ENCODE measurements around the gene SERPINA1. TPM values are rescaled to one million over a fixed set of nuclear protein-coding genes. Genes with fewer than 3 reads are reported as not detected.
A peak's percentile ranks its signal among the peaks of the same experiment; 100 is the strongest.

The SERPINA1 gene
- total and polyA plus RNA-seq, 2 of the 13 experiments (the other 11 are each of a cell fraction or from before 2014, with no cell fraction given), result 3,266 to 11,015 TPM

DNA sequence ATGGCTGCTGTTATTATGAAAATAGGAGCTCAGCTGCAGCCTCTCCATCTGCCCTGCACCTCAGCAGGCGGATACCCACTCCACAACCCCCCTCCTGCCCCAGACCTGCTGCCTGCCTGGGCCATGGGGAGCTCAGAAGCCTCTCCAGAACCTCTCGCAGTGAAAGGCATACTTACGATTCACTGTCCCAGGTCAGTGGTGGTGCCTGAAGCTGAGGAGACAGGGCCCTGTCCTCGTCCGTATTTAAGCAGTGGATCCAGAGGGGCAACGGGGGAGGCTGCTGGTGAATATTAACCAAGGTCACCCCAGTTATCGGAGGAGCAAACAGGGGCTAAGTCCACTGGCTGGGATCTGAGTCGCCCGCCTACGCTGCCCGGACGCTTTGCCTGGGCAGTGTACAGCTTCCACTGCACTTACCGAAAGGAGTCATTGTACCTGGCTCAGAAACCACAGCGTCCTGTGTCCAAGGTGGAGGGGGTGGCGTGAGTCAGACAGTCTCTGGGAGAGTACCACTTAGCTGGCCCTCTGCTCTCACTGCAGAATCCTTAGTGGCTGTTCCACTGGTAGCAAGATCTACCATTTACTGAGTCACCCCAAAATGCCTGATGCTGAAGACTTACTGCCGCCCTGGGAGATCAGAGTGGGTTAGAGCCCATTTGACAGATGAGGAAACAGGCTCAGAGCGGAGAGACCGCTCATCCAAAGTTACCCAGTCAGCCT, at the start of gene SERPINA1 (continued):
- TF ChIP-seq GPN1 (CRISPR knock-in tag; IDR thresholded peaks at IDR 0.05; ENCODE audit: borderline replicate concordance), result no peak
- TF ChIP-seq, protein P1, sequence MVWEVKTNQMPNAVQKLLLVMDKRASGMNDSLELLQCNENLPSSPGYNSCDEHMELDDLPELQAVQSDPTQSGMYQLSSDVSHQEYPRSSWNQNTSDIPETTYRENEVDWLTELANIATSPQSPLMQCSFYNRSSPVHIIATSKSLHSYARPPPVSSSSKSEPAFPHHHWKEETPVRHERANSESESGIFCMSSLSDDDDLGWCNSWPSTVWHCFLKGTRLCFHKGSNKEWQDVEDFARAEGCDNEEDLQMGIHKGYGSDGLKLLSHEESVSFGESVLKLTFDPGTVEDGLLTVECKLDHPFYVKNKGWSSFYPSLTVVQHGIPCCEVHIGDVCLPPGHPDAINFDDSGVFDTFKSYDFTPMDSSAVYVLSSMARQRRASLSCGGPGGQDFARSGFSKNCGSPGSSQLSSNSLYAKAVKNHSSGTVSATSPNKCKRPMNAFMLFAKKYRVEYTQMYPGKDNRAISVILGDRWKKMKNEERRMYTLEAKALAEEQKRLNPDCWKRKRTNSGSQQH (CRISPR knock-in tag; IDR thresholded peaks at IDR 0.05; ENCODE audit: low read depth), result no peak; the same call in 1 of the 2 replicates
- TF ChIP-seq NFKB2 (CRISPR knock-in tag; IDR thresholded peaks at IDR 0.05; ENCODE audit: borderline replicate concordance), result peak; percentile 72; the same call in 1 of the 2 replicates
- TF ChIP-seq, protein P2, sequence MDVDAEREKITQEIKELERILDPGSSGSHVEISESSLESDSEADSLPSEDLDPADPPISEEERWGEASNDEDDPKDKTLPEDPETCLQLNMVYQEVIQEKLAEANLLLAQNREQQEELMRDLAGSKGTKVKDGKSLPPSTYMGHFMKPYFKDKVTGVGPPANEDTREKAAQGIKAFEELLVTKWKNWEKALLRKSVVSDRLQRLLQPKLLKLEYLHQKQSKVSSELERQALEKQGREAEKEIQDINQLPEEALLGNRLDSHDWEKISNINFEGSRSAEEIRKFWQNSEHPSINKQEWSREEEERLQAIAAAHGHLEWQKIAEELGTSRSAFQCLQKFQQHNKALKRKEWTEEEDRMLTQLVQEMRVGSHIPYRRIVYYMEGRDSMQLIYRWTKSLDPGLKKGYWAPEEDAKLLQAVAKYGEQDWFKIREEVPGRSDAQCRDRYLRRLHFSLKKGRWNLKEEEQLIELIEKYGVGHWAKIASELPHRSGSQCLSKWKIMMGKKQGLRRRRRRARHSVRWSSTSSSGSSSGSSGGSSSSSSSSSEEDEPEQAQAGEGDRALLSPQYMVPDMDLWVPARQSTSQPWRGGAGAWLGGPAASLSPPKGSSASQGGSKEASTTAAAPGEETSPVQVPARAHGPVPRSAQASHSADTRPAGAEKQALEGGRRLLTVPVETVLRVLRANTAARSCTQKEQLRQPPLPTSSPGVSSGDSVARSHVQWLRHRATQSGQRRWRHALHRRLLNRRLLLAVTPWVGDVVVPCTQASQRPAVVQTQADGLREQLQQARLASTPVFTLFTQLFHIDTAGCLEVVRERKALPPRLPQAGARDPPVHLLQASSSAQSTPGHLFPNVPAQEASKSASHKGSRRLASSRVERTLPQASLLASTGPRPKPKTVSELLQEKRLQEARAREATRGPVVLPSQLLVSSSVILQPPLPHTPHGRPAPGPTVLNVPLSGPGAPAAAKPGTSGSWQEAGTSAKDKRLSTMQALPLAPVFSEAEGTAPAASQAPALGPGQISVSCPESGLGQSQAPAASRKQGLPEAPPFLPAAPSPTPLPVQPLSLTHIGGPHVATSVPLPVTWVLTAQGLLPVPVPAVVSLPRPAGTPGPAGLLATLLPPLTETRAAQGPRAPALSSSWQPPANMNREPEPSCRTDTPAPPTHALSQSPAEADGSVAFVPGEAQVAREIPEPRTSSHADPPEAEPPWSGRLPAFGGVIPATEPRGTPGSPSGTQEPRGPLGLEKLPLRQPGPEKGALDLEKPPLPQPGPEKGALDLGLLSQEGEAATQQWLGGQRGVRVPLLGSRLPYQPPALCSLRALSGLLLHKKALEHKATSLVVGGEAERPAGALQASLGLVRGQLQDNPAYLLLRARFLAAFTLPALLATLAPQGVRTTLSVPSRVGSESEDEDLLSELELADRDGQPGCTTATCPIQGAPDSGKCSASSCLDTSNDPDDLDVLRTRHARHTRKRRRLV (CRISPR knock-in tag; IDR thresholded peaks at IDR 0.05), result peak; percentile 90; the same call in 1 of the 2 replicates
- peak; percentile 61 for TF ChIP-seq TBL1XR1 (IDR thresholded peaks at IDR 0.05; ENCODE audit: borderline replicate concordance, low read length, partially characterized antibody)
- 0 out of 2 replicates have a peak, but pooled peaks have one; percentile 71 for TF ChIP-seq ZNF383 (CRISPR knock-in tag; IDR thresholded peaks at IDR 0.05; ENCODE audit: borderline replicate concordance)
- peak; percentile 8; the same call in 1 of the 2 replicates for TF ChIP-seq ZKSCAN5 (CRISPR knock-in tag; IDR thresholded peaks at IDR 0.05)
- peak; percentile 78 for TF ChIP-seq KMT2A (CRISPR knock-in tag; IDR thresholded peaks at IDR 0.05)
- TF ChIP-seq, protein P3, sequence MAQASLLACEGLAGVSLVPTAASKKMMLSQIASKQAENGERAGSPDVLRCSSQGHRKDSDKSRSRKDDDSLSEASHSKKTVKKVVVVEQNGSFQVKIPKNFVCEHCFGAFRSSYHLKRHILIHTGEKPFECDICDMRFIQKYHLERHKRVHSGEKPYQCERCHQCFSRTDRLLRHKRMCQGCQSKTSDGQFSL (CRISPR knock-in tag; IDR thresholded peaks at IDR 0.05), result no peak
- peak; percentile 97 for TF ChIP-seq MTA1 (CRISPR knock-in tag; IDR thresholded peaks at IDR 0.05; ENCODE audit: borderline replicate concordance)
- 0 out of 2 replicates have a peak, but pooled peaks have one; percentile 24 for TF ChIP-seq XBP1 (CRISPR knock-in tag; IDR thresholded peaks at IDR 0.05)
- peak; percentile 99 for TF ChIP-seq POLR2G (IDR thresholded peaks at IDR 0.05; ENCODE audit: low read depth, low read length)
- TF ChIP-seq FOSL1 (CRISPR knock-in tag; IDR thresholded peaks at IDR 0.05; ENCODE audit: borderline replicate concordance), result 0 out of 2 replicates have a peak, but pooled peaks have one; percentile 44
- 0 out of 2 replicates have a peak, but pooled peaks have one; percentile 45 for TF ChIP-seq ZNF33B (CRISPR knock-in tag; IDR thresholded peaks at IDR 0.05)
- peak; percentile 90; the same call in 1 of the 2 replicates for TF ChIP-seq ZNF350 (CRISPR knock-in tag; IDR thresholded peaks at IDR 0.05; ENCODE audit: borderline replicate concordance, low read depth)
- TF ChIP-seq NRL (CRISPR knock-in tag; IDR thresholded peaks at IDR 0.05; ENCODE audit: borderline replicate concordance), result no peak; the same call in 1 of the 2 replicates
- TF ChIP-seq ETV5 (CRISPR knock-in tag; IDR thresholded peaks at IDR 0.05; ENCODE audit: borderline replicate concordance), result peak; percentile 86
- peak; percentile 94 for TF ChIP-seq PHF21A (CRISPR knock-in tag; IDR thresholded peaks at IDR 0.05)
- TF ChIP-seq HMGA1 (CRISPR knock-in tag; conservative IDR thresholded peaks at IDR 0.05), result no peak
- TF ChIP-seq ZNF501 (CRISPR knock-in tag; IDR thresholded peaks at IDR 0.05), result no peak; the same call in 1 of the 2 replicates
- TF ChIP-seq CENPT (CRISPR knock-in tag; IDR thresholded peaks at IDR 0.05; ENCODE audit: low read depth), result peak; percentile 70; the same call in 1 of the 2 replicates
- peak; percentile 25; the same call in 1 of the 2 replicates for TF ChIP-seq TMF1 (CRISPR knock-in tag; IDR thresholded peaks at IDR 0.05; ENCODE audit: low read depth)
- peak; percentile 29; the same call in 1 of the 2 replicates for TF ChIP-seq NCOA1 (CRISPR knock-in tag; IDR thresholded peaks at IDR 0.05)
